GM18951 (cell line): ENCODE data around the gene DLG1.

Source experiments
- POLR2A ChIP-seq: IDR thresholded peaks from 4 replicates; pipeline ENCODE4 v1.6.1; 2011; ENCODE audit warnings: mild to moderate bottlenecking; ENCODE audit not compliant: insufficient read length, insufficient read depth; ENCODE audit errors: extremely low read depth
- in situ Hi-C: fragments of 300-500 bp; cut with MboI; formaldehyde crosslinking; loops from one replicate; pipeline ENCODE4 v1.12.0; 2022; ENCODE audit warnings: low sequenced_read_pairs, mixed read lengths, inconsistent platforms; ENCODE audit not compliant: unreplicated experiment

The DLG1 gene

DNA sequence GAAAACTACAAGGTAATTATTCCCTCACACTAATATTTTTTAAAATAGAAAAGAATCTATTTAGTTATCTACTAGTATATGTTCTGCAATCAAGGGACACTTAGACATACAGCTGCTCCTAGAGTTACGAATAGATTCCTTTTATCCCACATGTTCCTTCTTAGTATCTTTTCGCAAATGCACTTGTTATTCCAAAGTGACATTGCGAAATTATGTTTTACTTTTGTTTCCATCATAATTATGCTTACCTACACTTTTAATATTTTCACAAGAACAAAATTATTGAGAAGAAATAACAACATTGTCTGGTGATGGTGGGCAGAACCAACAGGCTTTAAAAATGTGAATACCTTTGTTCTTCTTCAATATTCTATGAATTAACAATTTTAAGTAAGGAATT is 161.7 kb downstream of the DLG1 start:
- in situ Hi-C loops: no loop called here
- TF ChIP-seq POLR2A: no peak

DNA sequence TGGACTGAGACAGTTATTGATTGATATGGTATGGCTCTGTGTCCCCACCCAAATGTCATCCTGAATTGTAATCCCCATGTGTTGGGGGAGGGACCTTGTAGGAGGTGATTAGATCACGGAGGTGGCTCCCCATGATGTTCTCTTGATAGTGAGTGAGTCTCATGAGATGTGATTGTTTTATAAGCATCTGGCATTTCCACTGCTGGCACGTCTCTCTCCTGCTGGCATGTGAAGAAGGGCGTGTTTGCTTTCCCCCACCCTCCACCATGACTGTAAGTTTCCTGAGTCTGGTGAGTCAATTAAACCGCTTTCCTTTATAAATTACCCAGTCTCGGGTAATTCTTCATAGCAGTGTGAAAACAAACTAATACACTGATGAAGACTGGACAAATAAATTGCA is 163.2 kb downstream of the DLG1 start:
- in situ Hi-C loops: no loop called here
- TF ChIP-seq POLR2A: no peak

DNA sequence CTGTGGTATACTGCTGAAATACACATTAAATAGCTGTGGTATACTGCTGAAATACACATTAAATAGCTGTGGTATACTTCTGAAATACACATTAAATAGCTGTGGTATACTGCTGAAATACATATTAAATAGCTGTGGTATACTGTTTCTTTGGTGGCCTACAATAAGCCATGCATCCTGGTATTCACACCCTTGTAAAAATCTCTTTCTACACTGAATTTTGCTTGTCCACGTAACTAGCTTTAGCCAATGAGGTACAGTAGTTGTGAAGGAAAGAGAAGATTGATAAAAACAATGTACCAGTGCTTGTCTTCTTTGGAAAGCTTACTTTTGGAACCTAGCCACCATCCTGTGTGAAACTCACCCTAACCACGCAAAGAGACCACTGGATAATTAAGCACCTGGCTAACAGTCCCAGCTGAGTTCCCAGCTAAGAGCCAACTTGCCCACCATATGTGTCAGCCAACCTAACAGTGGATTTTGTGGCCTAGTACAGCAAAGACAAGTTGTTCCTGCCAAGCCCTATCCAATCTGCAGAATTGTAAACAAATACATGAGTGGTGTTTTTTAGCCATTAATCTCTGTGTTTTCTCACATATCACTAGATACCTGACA is 165.4 kb downstream of the DLG1 start:
- TF ChIP-seq POLR2A: no peak
- in situ Hi-C loops: no loop called here

DNA sequence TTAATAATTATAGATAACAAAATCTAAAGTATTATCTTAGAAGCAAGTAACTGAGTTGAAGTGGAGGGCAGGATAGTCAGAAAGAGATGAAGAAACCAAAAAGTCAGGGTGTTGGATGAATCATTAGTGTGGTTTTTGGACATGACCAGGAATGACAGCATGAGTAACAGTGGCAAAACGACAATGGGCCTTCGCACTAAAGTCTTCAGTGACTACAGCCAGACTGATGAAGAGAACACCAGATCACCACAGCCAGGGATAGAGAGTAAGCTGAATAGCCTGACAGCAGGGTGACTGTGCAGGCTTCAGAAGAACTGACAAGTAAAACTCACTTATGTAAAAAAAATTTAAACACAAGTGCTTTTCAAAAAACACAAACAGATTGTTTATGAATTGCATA is 172.8 kb downstream of the DLG1 start:
- TF ChIP-seq POLR2A: no peak
- in situ Hi-C loops: no loop called here

DNA sequence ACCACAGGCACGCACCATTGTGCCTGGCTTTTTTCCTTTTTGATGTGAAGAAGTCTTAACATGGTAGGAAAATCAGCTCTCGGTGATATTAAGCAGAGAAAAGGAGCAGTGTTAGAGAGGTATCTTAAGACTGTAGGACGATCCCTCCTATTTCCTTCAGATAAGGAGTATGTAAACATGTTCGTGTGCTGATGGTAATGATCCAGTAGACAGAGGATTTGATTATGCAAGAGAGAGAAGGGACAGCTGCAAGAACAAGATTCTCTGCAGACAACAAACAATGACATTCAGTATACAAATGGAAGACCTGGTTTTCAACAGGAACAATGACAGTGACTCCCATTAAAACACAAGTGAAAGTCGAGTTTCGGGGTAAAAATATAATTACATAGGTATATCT is 173.7 kb downstream of the DLG1 start:
- in situ Hi-C loops: no loop called here

DNA sequence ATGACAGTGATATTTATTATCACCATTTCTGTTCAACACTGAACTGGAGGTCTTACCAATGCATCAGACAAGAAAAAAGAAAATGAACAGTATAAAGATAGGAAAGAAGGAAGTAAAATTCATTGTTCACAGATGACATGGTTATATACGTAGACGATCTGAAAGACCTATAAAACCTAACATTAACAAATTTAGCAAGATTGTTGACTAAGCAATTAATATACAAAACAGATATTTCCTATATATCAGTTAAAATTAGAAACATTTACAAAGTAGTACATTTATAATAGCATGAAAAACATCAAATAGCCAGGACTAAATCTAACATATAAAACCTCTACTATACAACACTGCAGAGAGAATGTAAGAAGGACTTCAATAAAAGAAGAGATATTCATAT is 176.0 kb downstream of the DLG1 start:
- TF ChIP-seq POLR2A: no peak
- in situ Hi-C loops: no loop called here

More for the DNA sequence above, 173.7 kb downstream of the DLG1 start:
- TF ChIP-seq POLR2A: no peak

DNA sequence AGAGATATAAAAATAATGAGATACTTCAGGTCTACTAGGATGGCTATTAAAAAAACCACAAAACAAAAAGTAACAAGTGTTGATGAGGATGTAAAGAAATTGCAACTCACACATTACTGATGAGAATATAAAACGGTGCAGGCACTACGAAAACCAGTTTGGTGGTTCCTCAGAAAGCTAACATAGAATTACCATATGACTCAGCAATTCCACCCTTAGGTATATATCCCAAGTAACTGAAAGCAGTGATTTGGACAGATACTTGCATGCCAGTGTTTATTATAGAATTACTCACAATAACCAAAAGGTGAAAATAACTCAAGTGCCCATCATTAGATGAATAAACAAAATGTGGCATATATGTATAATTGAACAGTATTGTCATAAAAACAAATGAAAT is 181.3 kb downstream of the DLG1 start:
- in situ Hi-C loops: no loop called here
- no peak for TF ChIP-seq POLR2A

DNA sequence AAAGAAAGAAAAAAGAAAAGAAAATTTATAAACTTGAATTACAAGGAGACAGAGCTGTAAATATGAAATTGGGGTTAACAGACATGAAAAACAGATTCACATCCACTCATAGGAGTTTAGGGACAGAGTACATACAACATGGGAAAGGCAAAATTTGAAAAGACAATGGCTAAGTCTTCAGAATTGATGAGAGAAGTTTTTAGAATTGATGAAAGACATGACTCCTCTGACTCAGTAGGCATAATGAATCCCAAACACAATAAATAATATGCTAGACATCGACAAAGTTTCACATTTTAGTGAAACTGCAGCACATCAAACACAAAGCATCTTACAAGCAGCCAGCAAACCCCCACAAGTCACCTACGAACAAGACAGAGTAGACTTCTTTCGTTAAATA is 184.4 kb downstream of the DLG1 start:
- in situ Hi-C loops: no loop called here
- TF ChIP-seq POLR2A: no peak

DNA sequence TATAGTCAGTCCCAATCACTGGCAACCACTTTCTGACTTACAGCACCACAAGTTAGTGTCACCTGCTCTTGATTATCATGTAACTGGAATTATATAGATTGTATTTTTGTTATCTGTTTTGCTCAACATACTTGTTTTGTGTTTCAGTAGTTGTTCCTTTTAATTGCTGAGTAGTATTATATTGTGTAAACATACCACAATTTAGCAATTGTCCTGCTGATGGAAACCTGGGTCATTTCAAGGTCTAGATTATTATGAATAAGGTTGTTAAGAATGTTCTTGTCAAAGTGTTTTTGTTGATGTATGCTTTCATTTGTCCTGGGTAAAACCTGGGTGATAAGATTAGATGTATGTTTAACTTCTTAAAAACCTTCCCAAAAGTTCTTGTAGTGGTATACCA is 186.7 kb downstream of the DLG1 start:
- no peak for TF ChIP-seq POLR2A
- in situ Hi-C loops: no loop called here

DNA sequence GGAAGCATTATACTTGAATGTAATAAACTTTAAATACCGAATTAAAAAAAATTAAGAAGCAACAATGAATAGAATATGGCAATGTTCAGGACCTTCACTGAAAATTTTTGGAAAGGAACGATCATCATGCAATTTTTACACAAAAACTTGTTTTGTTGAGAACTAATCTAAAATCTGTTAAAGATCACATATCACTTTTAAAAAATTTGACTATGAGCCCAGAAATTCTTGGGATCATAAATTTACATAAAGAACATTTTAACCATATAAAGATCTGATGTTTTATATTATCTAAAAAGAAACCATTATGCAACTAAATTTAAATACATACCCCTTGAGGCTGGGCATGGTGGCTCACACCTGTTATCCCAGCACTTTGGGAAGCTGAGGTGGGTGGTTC is 192.6 kb downstream of the DLG1 start:
- TF ChIP-seq POLR2A: no peak
- in situ Hi-C loops: no loop called here

DNA sequence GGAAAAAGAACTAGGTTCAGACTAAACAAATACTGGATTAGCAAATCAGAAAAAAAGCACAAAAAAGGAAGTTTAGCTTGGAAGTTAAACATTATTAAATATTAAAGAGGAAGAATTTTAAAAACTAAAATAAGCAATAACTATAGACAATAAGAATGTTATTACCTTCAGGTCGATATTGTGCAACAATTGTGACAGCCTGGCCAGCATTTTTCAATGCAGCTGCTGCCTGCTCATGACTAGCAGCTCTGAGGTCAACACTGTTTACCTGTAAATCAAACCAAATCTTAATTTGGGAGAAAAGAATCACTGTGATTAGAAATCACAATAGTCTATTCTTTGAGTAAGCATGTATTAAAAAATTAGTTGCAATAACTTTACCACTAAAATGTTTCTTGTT is 193.7 kb downstream of the DLG1 start:
- in situ Hi-C loops: no loop called here
- no peak for TF ChIP-seq POLR2A

DNA sequence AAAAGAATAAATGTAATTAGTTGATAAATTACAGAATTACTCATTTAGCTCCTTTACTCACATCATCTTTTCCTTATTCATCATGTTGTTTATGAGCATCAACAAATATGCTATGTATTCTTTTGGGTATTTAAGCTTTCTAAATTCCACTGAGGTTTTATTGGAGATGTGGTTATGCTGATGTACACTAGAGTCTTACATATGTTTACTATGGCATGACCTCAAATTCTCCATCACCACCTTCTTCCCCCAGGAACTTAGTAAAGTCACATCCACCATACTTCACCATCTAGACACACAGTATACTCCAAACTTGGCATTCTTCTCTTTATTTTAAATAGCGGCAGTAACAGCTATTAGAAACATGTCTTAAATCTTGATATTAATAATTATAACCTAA is 194.6 kb downstream of the DLG1 start:
- TF ChIP-seq POLR2A: no peak
- in situ Hi-C loops: no loop called here

DNA sequence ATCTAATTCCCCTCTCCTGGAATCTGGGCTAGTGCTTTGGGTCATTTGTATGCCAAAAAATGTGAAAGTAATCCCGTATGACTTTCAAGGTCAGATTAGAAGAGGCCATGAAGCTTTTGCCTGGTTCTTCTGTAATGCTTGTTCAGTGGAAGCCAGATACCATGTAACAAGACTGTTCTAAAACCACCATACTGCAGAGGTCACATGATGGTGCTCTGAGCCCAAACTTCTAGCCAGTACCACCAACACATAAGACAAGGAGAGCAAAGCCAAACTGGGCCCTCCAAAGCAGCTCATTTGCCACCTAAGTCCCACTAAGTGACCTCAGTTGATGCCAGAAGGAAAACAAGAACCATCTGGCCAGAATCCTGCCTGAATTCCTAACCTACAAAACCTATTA is 204.5 kb downstream of the DLG1 start:
- in situ Hi-C loops: no loop called here
- TF ChIP-seq POLR2A: no peak

DNA sequence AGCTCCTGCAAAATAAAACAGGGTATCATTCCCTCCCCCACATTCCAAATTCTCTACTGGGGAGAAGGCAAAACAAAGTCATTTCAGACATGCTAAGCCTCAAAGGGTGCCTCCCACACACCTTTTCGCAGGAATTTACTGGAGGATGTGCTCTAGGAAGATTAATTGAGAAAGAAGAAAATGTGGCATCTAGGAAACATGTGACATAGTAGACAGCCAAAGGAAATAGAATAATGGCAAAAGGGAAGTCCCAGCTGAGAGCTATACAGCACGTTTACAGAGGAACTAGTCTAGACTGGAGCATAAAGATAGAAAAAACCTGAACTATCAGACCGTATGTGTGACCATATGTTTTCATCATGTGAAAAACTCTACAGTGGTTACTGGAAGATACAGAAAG is 210.0 kb downstream of the DLG1 start:
- no peak for TF ChIP-seq POLR2A
- in situ Hi-C loops: no loop called here

DNA sequence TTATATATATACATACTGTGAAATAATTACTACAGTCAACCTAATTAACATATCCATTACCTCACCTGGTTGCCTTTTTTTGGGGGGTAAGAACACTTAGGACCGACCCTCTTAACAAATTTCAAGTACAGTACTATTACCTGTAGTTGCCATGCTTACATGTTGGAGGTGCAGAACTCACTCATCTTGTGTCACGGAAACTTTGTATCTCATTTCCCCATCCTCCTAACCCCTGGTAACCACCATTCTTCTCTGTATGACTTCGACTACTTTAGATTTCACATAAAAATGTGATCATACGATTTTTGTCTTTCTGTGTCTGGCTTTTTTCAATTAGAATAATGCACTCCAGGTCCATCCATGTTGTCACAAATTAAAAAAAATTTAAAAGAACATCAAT is 213.3 kb downstream of the DLG1 start:
- in situ Hi-C loops: no loop called here
- no peak for TF ChIP-seq POLR2A
